T-helper 1 cell treated with Interleukin-12 subunit alpha and Interleukin-12 subunit beta and Interleukin-4 antibody, amounts not matched to agents 30 ng/mL and 1 ng/mL, for 36 hours (primary cell): ENCODE results near the gene CYP20A1. TPM values are rescaled to one million over a fixed set of nuclear protein-coding genes. Genes with fewer than 3 reads are reported as not detected.

Source experiments
- intact Hi-C: fragments of 100-400 bp; cut with micrococcal nuclease; formaldehyde crosslinking; loops from one replicate; pipeline ENCODE4 v1.15.1; 2024
- total RNA-seq: library from RNA; stranded (reverse); gene quantifications from 2 replicates; pipeline ENCODE4 v1.2.3, GENCODE V29; 2022

CYP20A1 gene
- total RNA-seq, 1 donor from 2014 or later = 25.0 TPM

DNA sequence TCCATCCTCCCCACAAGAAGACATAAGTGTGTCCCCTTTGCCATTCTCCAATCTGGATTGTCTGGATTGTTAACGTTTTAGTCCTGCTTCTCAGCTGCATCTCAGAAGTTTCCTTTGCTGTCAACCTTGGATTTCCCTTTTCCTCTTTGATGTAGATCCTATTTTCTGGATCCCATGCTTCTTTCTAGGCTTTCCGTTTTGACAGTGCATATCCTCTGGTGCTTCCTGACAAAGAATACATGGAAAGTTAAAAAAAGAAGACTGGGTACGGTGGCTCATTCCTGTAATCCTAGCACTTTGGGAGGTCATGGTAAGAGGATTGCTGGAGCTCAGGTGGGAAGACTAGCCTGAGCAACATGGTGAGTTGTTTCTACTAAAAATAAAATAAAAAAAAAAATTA is 116.1 kb downstream of the CYP20A1 start:
- intact Hi-C loops = no loop called here

Other genes with a start within 250 kb of the CYP20A1 start
- 12.7 and 16.7 TPM in 2 replicates for gene NBEAL1, start 224.1 kb upstream of the CYP20A1 start, total RNA-seq
- gene ABI2, start 89.4 kb downstream of the CYP20A1 start, total RNA-seq = 31.1 and 34.0 TPM in 2 replicates